BLaER1 treated with 17β-estradiol and CSF1 and Interleukin-3, amounts not matched to agents 10 nM and 100 nM (cell line): Measurements from ENCODE around the gene GPAT2.
"Not testable (repeated sequence)": the region's sequence is repeated elsewhere in the genome, so short reads cannot be mapped to it uniquely, and the experiment has no call there.

Experiments
- H3K27ac ChIP-seq, 11 experiments: shearing (Covaris generic); formaldehyde crosslinking; 2 replicates each; pipeline ENCODE4 v1.8.1; 2022
- H3K27me3 ChIP-seq, 11 experiments: shearing (Covaris generic); formaldehyde crosslinking; 2 replicates each; pipeline ENCODE4 v1.8.1; 2022
- H3K36me3 ChIP-seq, 11 experiments: shearing (Covaris generic); formaldehyde crosslinking; 2 replicates each; pipeline ENCODE4 v1.8.1; 2022
- H3K4me1 ChIP-seq, 10 experiments: shearing (Covaris generic); formaldehyde crosslinking; 2 replicates each; pipeline ENCODE4 v1.8.1; 2022
- H3K4me2 ChIP-seq, 11 experiments: shearing (Covaris generic); formaldehyde crosslinking; 2 replicates each; pipeline ENCODE4 v1.8.1; 2022
- H3K4me3 ChIP-seq, 10 experiments: shearing (Covaris generic); formaldehyde crosslinking; 2 replicates each; pipeline ENCODE4 v1.8.1; 2022
- H3K9ac ChIP-seq, 11 experiments: shearing (Covaris generic); formaldehyde crosslinking; 2 replicates each; pipeline ENCODE4 v1.8.1; 2022
- H3K9me3 ChIP-seq, 11 experiments: shearing (Covaris generic); formaldehyde crosslinking; replicated peaks in 1 of 11; 2 replicates each; pipeline ENCODE4 v1.8.1; 2022
- H4K20me1 ChIP-seq, 11 experiments: shearing (Covaris generic); formaldehyde crosslinking; 2 replicates each; pipeline ENCODE4 v1.8.1; 2022

The GPAT2 gene

DNA sequence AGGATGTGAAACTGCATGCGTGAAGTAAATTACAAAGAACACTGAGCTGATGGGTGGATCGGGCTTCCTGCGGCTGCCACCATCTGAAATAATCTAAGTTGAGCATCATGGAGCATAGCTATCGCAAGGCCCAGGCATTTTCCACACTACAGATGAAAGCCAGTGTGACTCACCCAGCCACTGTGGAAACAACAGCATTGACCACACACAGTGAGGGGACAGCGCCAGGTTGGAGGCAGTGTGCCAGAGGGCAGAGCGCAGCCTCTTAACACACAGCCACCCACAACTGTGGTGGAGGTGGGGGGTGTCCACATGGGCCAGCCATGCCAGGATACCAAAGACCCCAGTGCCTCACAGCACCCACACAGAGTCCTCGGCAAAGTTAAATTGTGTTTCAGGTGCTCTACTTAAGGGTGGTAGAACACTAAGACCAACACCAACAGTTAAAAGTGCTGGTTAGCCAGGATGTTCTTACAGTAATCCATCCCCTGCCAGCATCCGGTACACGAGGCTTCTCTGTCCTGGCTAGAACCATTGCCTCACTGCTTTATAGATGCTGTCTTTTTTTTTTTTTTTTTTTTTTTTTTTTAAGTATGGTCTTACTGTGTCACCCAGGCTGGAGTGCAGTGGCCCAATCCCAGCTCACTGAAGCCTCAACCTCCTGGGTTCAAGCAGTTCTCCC, 14.7 kb downstream of the GPAT2 start:
- not testable (repeated sequence) for H3K4me3 ChIP-seq, H3K9me3 ChIP-seq, H4K20me1 ChIP-seq, H3K27me3 ChIP-seq, H3K36me3 ChIP-seq
- peak overlapping the region; percentile 24 to 65 (median 52); a peak in 21 of 22 replicates for H3K4me2 ChIP-seq
- peak overlapping the region in 2 of 11 experiments; percentile 45 to 54; a peak in 4 of 22 replicates for H3K27ac ChIP-seq
- H3K4me1 ChIP-seq: peaks cover 9 to 24% (median 19%) of the 10 kb centered on the region in 10 experiments; a peak in 19 of 20 replicates
- peak overlapping the region in 1 of 11 experiments; percentile 42; a peak in 1 of 22 replicates for H3K9ac ChIP-seq

GRCh38 chr2:96016321-96016720, 18.4 kb downstream of the GPAT2 start:
- H3K9ac ChIP-seq, H4K20me1 ChIP-seq, H3K27ac ChIP-seq, H3K4me2 ChIP-seq, H3K27me3 ChIP-seq, H3K9me3 ChIP-seq, H3K36me3 ChIP-seq, H3K4me3 ChIP-seq: not testable (repeated sequence)
- H3K4me1 ChIP-seq: peaks cover 9 to 24% (median 18%) of the 10 kb centered on the region in 10 experiments; a peak in 19 of 20 replicates

DNA sequence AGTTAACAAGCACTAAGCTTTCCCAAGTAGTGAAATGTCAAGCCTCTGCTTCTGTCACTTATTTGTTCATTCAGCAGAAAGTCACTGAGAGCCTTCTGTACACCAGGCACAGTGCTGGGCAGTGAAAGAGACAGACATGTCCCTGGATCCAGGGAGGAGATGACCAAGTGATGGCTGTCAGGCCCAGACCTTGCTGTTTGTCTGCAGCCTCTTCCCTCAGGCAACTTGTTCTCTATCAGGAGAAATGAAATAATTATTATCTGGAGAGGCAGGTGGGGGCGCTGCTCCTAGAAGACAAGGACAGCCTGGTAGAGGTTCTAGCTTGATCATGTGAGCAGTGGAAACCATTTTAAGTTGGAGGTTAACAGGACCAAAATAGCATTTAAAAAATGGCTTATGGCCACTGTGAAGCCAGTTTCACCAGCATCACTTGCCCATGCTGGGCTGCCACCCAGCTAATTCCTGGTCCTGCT, 21.9 kb downstream of the GPAT2 start:
- H3K27ac ChIP-seq, H3K9ac ChIP-seq, H3K4me2 ChIP-seq, H3K9me3 ChIP-seq, H3K4me3 ChIP-seq, H4K20me1 ChIP-seq, H3K36me3 ChIP-seq, H3K27me3 ChIP-seq: not testable (repeated sequence)
- H3K4me1 ChIP-seq: peaks cover 4 to 14% (median 8%) of the 10 kb centered on the region in 10 experiments; a peak in 18 of 20 replicates

GRCh38 chr2:96012086-96012791, 22.5 kb downstream of the GPAT2 start:
- not testable (repeated sequence) for H3K27me3 ChIP-seq, H4K20me1 ChIP-seq, H3K9me3 ChIP-seq, H3K4me2 ChIP-seq, H3K9ac ChIP-seq, H3K4me3 ChIP-seq, H3K27ac ChIP-seq, H3K36me3 ChIP-seq
- H3K4me1 ChIP-seq: peaks cover 4 to 14% (median 8%) of the 10 kb centered on the region in 10 experiments; a peak in 18 of 20 replicates

GRCh38 chr2:96011129-96011455, 23.6 kb downstream of the GPAT2 start:
- not testable (repeated sequence) for H3K27me3 ChIP-seq, H3K27ac ChIP-seq, H3K9me3 ChIP-seq, H3K9ac ChIP-seq, H4K20me1 ChIP-seq, H3K36me3 ChIP-seq
- peak overlapping the region in 3 of 10 experiments; percentile 29 to 38 (median 31); a peak in 4 of 20 replicates for H3K4me3 ChIP-seq
- peak overlapping the region; percentile 40 to 59 (median 46); a peak in 15 of 22 replicates for H3K4me2 ChIP-seq
- peaks cover 4 to 14% (median 8%) of the 10 kb centered on the region in 10 experiments; a peak in 18 of 20 replicates for H3K4me1 ChIP-seq

DNA sequence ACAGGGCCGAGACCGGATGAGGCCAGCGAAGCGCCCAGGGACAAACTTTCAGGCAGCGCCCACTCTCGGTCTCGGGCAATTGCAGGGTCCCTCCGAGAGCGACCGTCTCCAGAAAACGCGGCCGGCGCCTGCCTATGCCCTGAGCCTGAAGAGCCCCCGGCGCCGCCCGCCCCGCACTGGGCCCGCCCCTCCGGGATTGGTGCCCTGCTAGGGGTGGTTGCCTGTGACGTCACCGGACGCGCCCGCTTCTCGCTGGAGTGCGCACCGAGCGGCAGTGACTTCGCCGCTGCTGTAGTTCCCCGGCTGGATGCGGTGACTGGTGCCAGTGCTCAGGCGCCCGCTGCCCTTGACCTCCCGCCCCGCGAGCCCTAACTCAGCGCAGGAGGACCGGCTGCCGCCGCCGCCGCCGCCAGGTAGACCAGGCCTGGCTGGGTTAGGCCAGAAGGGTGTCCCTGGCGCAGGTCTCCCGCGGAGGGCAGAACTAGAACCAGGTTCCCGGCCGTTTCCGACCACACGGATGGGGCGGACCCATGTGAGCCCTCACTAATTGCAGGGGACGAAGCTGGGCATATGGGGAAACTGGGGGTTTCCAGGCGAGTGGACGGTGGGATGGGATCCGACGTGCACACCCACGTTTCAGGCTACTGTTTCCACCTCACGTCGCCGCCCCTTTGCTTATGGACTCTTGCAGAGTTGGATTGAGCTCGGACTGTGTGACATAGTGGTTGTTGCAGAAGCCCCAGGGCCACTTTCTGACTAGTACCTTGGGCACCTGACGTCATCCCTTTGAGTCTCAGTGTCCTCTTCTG, 24.2 kb downstream of the GPAT2 start:
- Histone ChIP-seq H3K4me1 (peaks cover 4 to 14% (median 8%) of the 10 kb centered on the region in 10 experiments; a peak in 18 of 20 replicates), H3K9ac (peak overlapping the region; percentile 57 to 77 (median 74)), H3K4me3 (peak overlapping the region; percentile 52 to 69 (median 61)), H3K27ac (peak overlapping the region in 10 of 11 experiments; percentile 24 to 61 (median 45); a peak in 15 of 22 replicates), H3K4me2 (peak overlapping the region; percentile 70 to 93 (median 81))
- H4K20me1 ChIP-seq, H3K27me3 ChIP-seq, H3K9me3 ChIP-seq, H3K36me3 ChIP-seq: not testable (repeated sequence)

DNA sequence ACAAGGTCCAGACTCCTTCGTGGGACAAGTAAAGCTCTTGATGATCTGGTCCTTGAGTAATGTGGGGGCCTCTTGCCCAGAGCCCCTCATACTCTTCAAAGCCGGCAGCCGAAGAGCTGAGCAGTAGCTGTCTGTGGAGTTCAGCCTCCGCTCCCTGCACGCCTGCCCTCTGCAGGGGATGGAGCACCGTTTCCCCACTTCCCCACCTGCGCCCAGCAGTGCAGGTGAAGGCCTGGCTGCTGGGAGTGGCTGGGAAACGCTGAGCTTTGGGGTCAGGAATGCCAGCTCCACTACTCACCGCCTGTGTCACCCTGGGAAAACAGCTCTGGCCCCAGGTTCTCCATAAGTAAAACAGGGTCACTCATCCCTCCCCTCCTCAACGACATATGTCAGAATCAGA, 24.9 kb downstream of the GPAT2 start:
- H3K4me2 ChIP-seq: peak overlapping the region; percentile 70 to 93 (median 81)
- not testable (repeated sequence) for H3K9me3 ChIP-seq, H4K20me1 ChIP-seq, H3K36me3 ChIP-seq, H3K27me3 ChIP-seq
- peak overlapping the region; percentile 52 to 69 (median 61) for H3K4me3 ChIP-seq
- peaks cover 4 to 14% (median 8%) of the 10 kb centered on the region in 10 experiments; a peak in 18 of 20 replicates for H3K4me1 ChIP-seq
- peak overlapping the region in 10 of 11 experiments; percentile 24 to 61 (median 45); a peak in 12 of 22 replicates for H3K27ac ChIP-seq
- H3K9ac ChIP-seq: peak overlapping the region; percentile 57 to 77 (median 74)

DNA sequence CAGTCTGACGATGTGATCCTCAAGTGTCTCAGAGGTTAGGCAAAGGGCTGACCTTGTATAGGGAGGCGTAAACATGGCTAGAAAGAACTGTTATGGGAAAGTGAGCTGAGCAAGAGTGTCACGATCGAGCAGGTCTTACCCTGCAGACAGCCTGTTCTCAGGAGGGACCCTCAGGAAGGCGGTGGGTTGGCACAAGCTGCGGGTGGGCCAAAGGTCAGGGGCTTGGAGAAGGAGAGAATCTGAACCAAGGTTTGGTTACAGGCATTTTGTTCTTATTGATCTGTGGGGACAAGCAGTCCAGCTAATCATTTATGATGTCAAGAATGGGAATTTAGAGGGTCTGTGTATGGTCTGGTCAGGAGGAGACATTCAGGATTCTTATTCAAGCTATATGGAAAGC, 26.7 kb downstream of the GPAT2 start:
- not testable (repeated sequence) for H3K4me2 ChIP-seq, H3K27ac ChIP-seq, H3K4me3 ChIP-seq, H3K36me3 ChIP-seq, H3K9ac ChIP-seq, H3K9me3 ChIP-seq, H4K20me1 ChIP-seq, H3K27me3 ChIP-seq
- H3K4me1 ChIP-seq: peaks cover 4 to 14% (median 8%) of the 10 kb centered on the region in 10 experiments; a peak in 18 of 20 replicates

- H3K4me2 ChIP-seq, H3K36me3 ChIP-seq, H3K4me3 ChIP-seq, H3K9ac ChIP-seq, H3K27ac ChIP-seq, H3K27me3 ChIP-seq, H4K20me1 ChIP-seq, H3K9me3 ChIP-seq: not testable (repeated sequence)
- H3K4me1 ChIP-seq: peaks cover 4 to 13% (median 8%) of the 10 kb centered on the region in 10 experiments; a peak in 18 of 20 replicates
Measured at GRCh38 chr2:96006248-96006647, 28.5 kb downstream of the GPAT2 start.

DNA sequence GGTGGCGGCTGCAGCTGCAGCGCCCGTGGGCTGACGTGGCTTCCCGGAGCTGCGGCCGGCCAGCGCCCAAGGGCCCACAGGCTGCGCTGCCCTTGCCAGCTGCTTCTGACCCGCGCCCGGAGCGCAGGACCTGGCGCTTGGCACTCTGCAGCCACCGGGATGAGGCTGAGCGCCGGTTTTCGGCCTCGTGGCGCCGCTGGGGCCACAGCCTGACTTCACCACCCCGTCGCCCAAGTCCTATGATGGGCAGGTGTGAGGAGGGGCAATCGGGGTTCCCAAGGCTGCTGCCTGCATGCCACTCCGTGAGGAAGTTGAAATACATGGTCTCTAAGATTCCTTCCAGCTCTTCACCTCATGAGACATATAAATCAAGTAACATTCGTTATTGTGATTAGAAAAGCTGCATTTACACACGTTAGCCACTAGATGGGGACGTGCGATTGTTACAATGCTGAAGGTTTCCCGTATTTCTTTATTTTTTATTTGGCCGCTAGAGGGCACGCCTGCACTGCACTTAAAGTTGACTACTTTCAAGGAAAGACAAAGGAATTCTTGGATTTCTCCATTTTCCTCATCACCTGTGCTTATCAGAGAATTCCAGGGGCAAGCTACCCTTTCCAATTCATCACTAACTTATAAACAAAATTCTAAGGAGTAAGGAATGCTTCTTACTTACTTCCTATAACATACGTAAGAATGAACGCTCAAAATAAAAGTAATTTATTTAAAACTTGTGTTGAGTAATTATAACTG, 42.0 kb downstream of the GPAT2 start:
- not testable (repeated sequence) for H3K4me1 ChIP-seq, H3K9me3 ChIP-seq, H3K36me3 ChIP-seq, H3K27me3 ChIP-seq, H4K20me1 ChIP-seq
- peak overlapping the region; percentile 62 to 81 (median 76); a peak in 21 of 22 replicates for H3K27ac ChIP-seq
- peak overlapping the region; percentile 76 to 85 (median 83) for H3K9ac ChIP-seq
- peak overlapping the region; percentile 79 to 97 (median 93) for H3K4me2 ChIP-seq
- H3K4me3 ChIP-seq: peak overlapping the region; percentile 59 to 76 (median 71)

DNA sequence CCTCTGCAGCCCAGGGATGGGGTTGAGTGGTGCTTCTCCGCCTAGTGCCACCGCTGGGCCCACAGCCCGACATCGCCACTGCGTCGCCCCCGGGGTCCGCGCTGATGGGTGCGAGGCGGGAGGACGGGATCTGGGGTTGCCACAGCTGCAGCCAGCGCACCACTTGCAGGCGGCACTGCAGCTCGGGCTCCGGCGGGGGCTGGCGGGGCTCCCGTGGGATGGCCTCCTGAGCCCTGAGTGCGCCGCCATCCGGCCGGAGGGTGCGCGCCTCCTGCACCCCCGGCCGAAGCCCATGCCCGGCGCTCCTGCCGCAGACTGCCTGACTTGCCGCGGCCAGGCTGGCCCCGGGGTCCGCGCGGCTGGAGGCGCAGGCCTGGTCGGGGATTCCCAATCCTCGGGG, 42.6 kb downstream of the GPAT2 start:
- not testable (repeated sequence) for H3K9me3 ChIP-seq, H3K27me3 ChIP-seq, H3K36me3 ChIP-seq, H3K4me1 ChIP-seq, H4K20me1 ChIP-seq
- Histone ChIP-seq H3K9ac (peak overlapping the region; percentile 76 to 85 (median 83)), H3K27ac (peak overlapping the region; percentile 62 to 81 (median 76); a peak in 20 of 22 replicates), H3K4me3 (peak overlapping the region; percentile 59 to 76 (median 71)), H3K4me2 (peak overlapping the region; percentile 79 to 97 (median 93); a peak in 21 of 22 replicates)

GRCh38 chr2:95991351-95992094, 43.2 kb downstream of the GPAT2 start, which contains the start of gene ANKRD36C:
TSS of gene ANKRD36C (minus strand) at chr2:95991824. CDS start at chr2:95991708, 116 bp downstream.
- H3K9ac ChIP-seq: peak within 1 kb of the TSS; percentile 76 to 85 (median 83)
- not testable (repeated sequence) for H3K36me3 ChIP-seq, H4K20me1 ChIP-seq, H3K4me1 ChIP-seq, H3K27me3 ChIP-seq, H3K9me3 ChIP-seq
- peak within 1 kb of the TSS; percentile 79 to 97 (median 93) for H3K4me2 ChIP-seq
- peak within 1 kb of the TSS; percentile 59 to 80 (median 72) for H3K4me3 ChIP-seq
- H3K27ac ChIP-seq: peak within 1 kb of the TSS; percentile 62 to 87 (median 79); a peak in 21 of 22 replicates
